K562 (cell line): Measurements from ENCODE around the gene IRX3.

Source experiments
- CBFB ChIP-seq: sonication (generic); formaldehyde crosslinking; IDR thresholded peaks from 2 replicates; pipeline ENCODE4 v1.4.0; 2020; ENCODE audit warnings: mild to moderate bottlenecking, missing genetic modification reagents
- CXXC5 ChIP-seq: fragments of 250-450 bp; sonication (Bioruptor Pico); IDR thresholded peaks from 2 replicates; pipeline ENCODE4 v1.8.0; 2022; ENCODE audit warnings: inconsistent platforms, mild to moderate bottlenecking, moderate library complexity
- EZH2 ChIP-seq: IDR thresholded peaks from 2 replicates; pipeline ENCODE4 v1.6.1; 2012; ENCODE audit warnings: low read depth, mild to moderate bottlenecking, inconsistent platforms, low read length, borderline replicate concordance
- HNRNPH1 ChIP-seq: fragments of 200-400 bp; formaldehyde crosslinking; optimal IDR thresholded peaks from 2 replicates; pipeline ENCODE3; 2017; ENCODE audit warnings: low read depth, mild to moderate bottlenecking, low read length, moderate library complexity
- OTX1 ChIP-seq: fragments of 450-650 bp; formaldehyde crosslinking; IDR thresholded peaks from 2 replicates; pipeline ENCODE4 v1.4.0; 2022; ENCODE audit warnings: mild to moderate bottlenecking
- POLR2AphosphoS2 ChIP-seq: IDR thresholded peaks from 2 replicates; pipeline ENCODE4 v1.6.1; 2012; ENCODE audit warnings: low read length, improper control_type of control experiment
- RB1 ChIP-seq: fragments of 450-650 bp; IDR thresholded peaks from 2 replicates; pipeline ENCODE4 v1.6.1; 2017; ENCODE audit warnings: low read depth, mild to moderate bottlenecking
- SAFB2 ChIP-seq: fragments of 200-400 bp; formaldehyde crosslinking; IDR thresholded peaks from 2 replicates; pipeline ENCODE4 v1.6.1; 2018; ENCODE audit warnings: borderline replicate concordance, low read length, low read depth, moderate library complexity; ENCODE audit not compliant: severe bottlenecking
- SP2 ChIP-seq: IDR thresholded peaks from 2 replicates; pipeline ENCODE4 v1.6.1; 2011; ENCODE audit warnings: mild to moderate bottlenecking, low read depth, low read length, moderate library complexity; ENCODE audit not compliant: poor library complexity, severe bottlenecking; ENCODE audit errors: extremely low read depth
- YY1 ChIP-seq, 3 experiments: IDR thresholded peaks; 2 replicates each; pipeline ENCODE4 v1.6.1; 2011; ENCODE audit warnings: low read length in 2 of 3, mild to moderate bottlenecking in 2 of 3, moderate library complexity in 2 of 3, borderline replicate concordance in 1 of 3, control low read depth in 1 of 3, low read depth in 1 of 3; ENCODE audit not compliant: insufficient read depth in 3 of 3, insufficient replicate concordance in 2 of 3, control insufficient read depth in 1 of 3, insufficient read length in 1 of 3; ENCODE audit errors: extremely low read depth in 1 of 3
- ZNF175 ChIP-seq: fragments of 200-800 bp; sonication (Bioruptor generic); IDR thresholded peaks from 2 replicates; pipeline ENCODE4 v1.6.1; 2016; ENCODE audit warnings: low read depth, mild to moderate bottlenecking, missing genetic modification characterization, missing compliant biosample characterization
- ZNF274 ChIP-seq: IDR thresholded peaks from 2 replicates; pipeline ENCODE4 v1.6.1; 2011; ENCODE audit warnings: low read depth, mild to moderate bottlenecking, low read length, moderate library complexity, borderline replicate concordance
- ZNF384 ChIP-seq: IDR thresholded peaks from 2 replicates; pipeline ENCODE4 v1.6.1; 2012; ENCODE audit warnings: low read depth, low read length, improper control_type of control experiment
- TF ChIP-seq, protein P1 (sequence below), 3 experiments: IDR thresholded peaks in 2 of 3; conservative IDR thresholded peaks in 1 of 3; 2 replicates each; pipeline ENCODE4 v1.5.1; 2011 to 2012; ENCODE audit warnings: low read length in 3 of 3, mild to moderate bottlenecking in 3 of 3, control low read depth in 2 of 3, improper control_type of control experiment in 1 of 3, inconsistent platforms in 1 of 3, low read depth in 1 of 3, mixed read lengths in 1 of 3, moderate library complexity in 1 of 3; ENCODE audit not compliant: insufficient read depth in 2 of 3

- TF ChIP-seq POLR2AphosphoS2 (no peak), CXXC5 (no peak), ZNF384 (no peak), SAFB2 (no peak), CBFB (no peak), OTX1 (CRISPR knock-in tag) (no peak), RB1 (no peak), ZNF175 (CRISPR knock-in tag) (no peak), ZNF274 (no peak), YY1 (IDR thresholded peaks at IDR 0.05; ENCODE audit: borderline replicate concordance in 1 of 3, control insufficient read depth in 1 of 3, extremely low read depth in 1 of 3, insufficient read depth in 3 of 3, insufficient read length in 1 of 3, insufficient replicate concordance in 2 of 3, low read depth in 1 of 3, low read length in 2 of 3) (no peak), HNRNPH1 (no peak), SP2 (no peak), EZH2 (no peak)
- TF ChIP-seq, protein P1, sequence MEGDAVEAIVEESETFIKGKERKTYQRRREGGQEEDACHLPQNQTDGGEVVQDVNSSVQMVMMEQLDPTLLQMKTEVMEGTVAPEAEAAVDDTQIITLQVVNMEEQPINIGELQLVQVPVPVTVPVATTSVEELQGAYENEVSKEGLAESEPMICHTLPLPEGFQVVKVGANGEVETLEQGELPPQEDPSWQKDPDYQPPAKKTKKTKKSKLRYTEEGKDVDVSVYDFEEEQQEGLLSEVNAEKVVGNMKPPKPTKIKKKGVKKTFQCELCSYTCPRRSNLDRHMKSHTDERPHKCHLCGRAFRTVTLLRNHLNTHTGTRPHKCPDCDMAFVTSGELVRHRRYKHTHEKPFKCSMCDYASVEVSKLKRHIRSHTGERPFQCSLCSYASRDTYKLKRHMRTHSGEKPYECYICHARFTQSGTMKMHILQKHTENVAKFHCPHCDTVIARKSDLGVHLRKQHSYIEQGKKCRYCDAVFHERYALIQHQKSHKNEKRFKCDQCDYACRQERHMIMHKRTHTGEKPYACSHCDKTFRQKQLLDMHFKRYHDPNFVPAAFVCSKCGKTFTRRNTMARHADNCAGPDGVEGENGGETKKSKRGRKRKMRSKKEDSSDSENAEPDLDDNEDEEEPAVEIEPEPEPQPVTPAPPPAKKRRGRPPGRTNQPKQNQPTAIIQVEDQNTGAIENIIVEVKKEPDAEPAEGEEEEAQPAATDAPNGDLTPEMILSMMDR (IDR thresholded peaks at IDR 0.05 in 2 of 3, conservative IDR thresholded peaks at IDR 0.05 in 1 of 3; ENCODE audit: insufficient read depth in 2 of 3, low read depth in 1 of 3, low read length in 3 of 3): no peak
These were observed 5.3 kb upstream of the IRX3 start for GRCh38 chr16:54291656-54292487.
